KBM-7 (cell line): Measurements from ENCODE around the gene GUCY2F.

Source experiments
- DNase-seq: peaks from one replicate; pipeline ENCODE4 v3.0.0-alpha.2; 2015
- in situ Hi-C: fragments of 300-500 bp; cut with MboI; formaldehyde crosslinking; loops from 2 replicates; pipeline ENCODE4 v1.14.3; 2020; ENCODE audit warnings: low sequenced_read_pairs, low pct_unique_long_range_greater_than_20kb, mixed read lengths

The GUCY2F gene

DNA sequence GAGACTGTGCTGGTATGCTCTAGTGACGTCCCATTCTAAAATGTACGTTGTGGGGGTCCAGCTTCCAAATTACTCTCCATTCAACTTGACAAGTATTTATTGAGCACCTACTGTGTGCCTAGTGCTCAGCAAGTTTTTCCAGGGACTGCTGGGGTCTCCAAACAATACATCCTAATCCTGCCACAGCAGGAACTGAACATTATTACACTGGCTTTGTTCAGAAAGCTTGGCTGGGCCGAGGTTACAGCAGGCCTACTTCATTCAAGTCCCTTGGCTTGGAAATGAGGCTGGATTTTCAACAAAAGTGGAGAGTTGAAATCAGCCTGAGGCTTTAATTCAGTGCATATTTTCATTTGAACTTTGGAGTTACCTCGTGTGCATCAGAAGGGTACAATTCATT, 78.0 kb downstream of the GUCY2F start:
- no peak for DNase-seq
- in situ Hi-C loops = no loop called here

GRCh38 chrX:109399831-109400230, 82.1 kb downstream of the GUCY2F start:
- in situ Hi-C loops = loop anchor here (25.0 kb wide), 1 partner anchor 688 kb away; no protein-coding TSS in a partner anchor
- no peak for DNase-seq

GRCh38 chrX:109398833-109399232, 83.1 kb downstream of the GUCY2F start:
- in situ Hi-C loops = loop anchor here (25.0 kb wide), 1 partner anchor 687 kb away; no protein-coding TSS in a partner anchor
- no peak for DNase-seq

GRCh38 chrX:109398061-109398460, 83.8 kb downstream of the GUCY2F start:
- in situ Hi-C loops = loop anchor here (25.0 kb wide), 1 partner anchor 686 kb away; no protein-coding TSS in a partner anchor
- no peak for DNase-seq

DNA sequence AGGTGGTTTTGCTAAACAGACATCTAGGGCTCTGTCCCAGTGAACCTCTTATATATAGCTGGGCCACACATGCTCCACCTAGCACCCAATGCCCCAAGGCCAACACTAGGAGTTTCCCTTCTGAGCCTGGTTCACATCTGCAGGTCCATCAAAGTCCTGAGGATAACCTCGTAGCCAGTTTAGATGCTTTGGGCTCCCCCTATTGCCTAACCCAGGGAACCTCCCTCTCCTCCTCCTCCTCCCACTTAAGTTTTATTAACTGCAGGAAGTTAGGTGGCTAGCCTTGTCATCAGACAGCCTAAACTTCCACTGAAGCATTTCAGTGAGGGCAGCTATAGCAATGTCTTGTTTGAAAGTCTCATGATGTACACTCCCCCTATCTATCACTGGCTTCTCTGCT, 88.0 kb downstream of the GUCY2F start:
- DNase-seq = peak; percentile 28
- in situ Hi-C loops = loop anchor here (25.0 kb wide), 1 partner anchor 682 kb away; no protein-coding TSS in a partner anchor

DNA sequence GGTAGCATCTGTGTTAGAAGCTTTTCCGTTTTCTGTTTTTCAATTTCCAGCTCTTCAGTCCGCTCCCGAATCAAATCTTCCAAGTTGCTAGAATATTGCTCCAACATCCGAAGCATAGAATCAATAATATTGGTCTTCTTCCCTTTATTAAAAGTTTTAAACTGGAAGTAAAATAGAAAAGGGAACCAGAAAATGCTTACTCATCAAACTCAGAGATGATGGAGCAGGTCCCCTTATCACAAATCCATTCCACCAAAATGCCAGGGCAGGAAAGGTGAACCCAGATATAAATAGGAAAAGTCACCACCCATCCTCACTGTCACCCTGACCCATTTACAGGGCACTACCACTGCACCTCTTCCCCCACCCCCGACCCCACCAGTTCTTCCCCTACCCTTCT, 89.0 kb downstream of the GUCY2F start:
- in situ Hi-C loops = loop anchor here (25.0 kb wide), 1 partner anchor 681 kb away; no protein-coding TSS in a partner anchor

DNA sequence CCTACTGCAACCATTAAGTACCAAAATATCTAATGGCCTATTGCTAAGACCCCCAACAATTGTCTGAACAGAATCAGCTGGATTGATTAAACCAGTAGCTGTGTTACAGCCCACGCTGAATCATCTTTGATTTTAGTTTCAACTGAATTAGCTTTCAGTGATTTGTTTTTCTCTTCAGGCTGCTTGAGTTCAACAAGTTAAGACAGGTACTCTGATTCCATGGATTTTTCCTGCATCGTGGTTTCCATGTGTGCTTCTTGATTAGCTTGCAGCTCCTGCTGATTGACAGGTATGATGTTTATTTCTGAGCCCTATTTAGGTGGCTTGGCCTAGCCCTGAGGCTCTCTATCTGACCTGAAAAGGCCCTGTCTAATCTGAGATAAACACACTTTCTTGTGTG, 91.3 kb downstream of the GUCY2F start:
- in situ Hi-C loops = loop anchor here (25.0 kb wide), 1 partner anchor 678 kb away; no protein-coding TSS in a partner anchor
- DNase-seq = no peak

More for the DNA sequence above, 89.0 kb downstream of the GUCY2F start:
- no peak for DNase-seq

- DNase-seq = no peak
- in situ Hi-C loops = loop anchor here (25.0 kb wide), 1 partner anchor 678 kb away; no protein-coding TSS in a partner anchor
Observed at GRCh38 chrX:109389917-109390316, 92.0 kb downstream of the GUCY2F start.

- in situ Hi-C loops = loop anchor here (25.0 kb wide), 1 partner anchor 672 kb away; no protein-coding TSS in a partner anchor
- peak; percentile 24 for DNase-seq
Observed at GRCh38 chrX:109384699-109385098, 97.2 kb downstream of the GUCY2F start.

DNA sequence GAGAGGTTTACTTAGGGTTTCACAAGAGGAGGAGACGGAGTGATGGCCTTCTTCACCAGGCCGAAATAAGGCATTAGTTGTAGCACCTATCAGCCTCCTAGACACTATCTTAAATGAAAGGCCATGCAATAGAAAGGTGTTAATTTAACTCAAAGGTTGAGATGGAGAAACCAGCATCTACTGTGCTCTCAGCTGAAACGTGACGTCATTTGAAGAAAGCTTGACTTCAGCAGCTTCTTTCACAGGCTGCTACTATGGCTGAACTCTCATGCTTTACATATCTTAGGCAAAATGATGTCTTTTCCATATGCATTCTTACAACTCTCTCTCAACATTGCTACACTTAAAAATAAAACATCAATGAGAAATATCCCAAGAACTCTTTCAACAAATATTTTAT, 99.6 kb downstream of the GUCY2F start:
- in situ Hi-C loops = loop anchor here (25.0 kb wide), 1 partner anchor 670 kb away; no protein-coding TSS in a partner anchor
- DNase-seq = no peak

- no peak for DNase-seq
- in situ Hi-C loops = loop anchor here (25.0 kb wide), 1 partner anchor 666 kb away; no protein-coding TSS in a partner anchor
Observed at GRCh38 chrX:109378281-109378680, 103.6 kb downstream of the GUCY2F start.

DNA sequence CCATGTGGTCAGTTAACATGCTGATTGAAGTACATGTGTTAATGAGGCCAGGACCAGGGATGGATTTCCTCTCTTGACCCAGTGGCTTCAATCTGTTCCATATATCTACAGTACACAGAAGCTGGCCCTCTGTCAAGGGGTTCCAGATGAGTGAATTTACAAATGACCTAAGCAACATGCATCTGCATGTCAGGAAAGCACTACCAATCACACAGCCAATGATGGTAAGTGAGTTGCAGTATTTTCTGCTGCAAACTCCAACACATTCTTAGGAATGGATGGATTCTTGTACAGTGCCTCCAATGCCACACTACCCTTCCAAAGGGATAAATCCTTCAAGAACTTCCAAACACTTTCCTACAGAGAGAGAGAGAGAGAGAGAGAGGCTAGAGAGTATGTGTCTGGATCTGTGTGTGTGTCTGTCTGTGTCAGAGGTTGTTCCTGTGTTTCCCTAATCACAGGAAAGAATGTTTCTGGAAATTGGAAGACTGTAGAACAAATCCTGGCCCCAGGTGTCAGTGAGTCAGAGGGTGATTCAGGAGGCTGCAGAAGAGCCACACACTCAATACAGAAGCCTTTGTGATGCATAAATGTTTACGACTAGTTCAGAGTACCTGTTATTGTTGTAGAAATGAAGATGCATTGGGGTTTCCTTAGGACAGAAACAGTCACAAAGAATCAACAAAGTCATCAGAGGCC, 107.5 kb downstream of the GUCY2F start:
- DNase-seq = no peak
- in situ Hi-C loops = no loop called here

- in situ Hi-C loops = no loop called here
- DNase-seq = no peak
Observed at GRCh38 chrX:109373468-109373867, 108.4 kb downstream of the GUCY2F start.

- DNase-seq = no peak
- in situ Hi-C loops = no loop called here
Observed at GRCh38 chrX:109372716-109373115, 109.2 kb downstream of the GUCY2F start.

DNA sequence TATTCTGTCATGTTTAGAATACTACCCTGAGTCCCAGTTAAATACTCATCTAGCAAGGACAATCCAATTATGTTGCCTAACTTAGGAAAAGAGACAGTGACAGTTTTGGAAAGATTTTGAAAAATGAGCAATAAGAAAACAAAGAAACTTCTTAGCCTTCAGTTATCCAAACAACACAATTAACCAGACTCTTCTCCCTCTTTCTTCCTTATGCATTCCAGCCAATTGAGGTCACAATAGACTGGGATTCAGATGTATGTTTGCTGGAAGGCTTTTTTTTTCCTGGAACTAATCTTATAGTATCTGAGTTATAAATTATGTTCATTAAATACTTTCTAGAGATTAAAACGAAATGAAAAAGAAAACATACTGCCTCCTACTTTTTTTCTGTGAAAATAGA, 109.6 kb downstream of the GUCY2F start:
- in situ Hi-C loops = no loop called here
- DNase-seq = no peak

DNA sequence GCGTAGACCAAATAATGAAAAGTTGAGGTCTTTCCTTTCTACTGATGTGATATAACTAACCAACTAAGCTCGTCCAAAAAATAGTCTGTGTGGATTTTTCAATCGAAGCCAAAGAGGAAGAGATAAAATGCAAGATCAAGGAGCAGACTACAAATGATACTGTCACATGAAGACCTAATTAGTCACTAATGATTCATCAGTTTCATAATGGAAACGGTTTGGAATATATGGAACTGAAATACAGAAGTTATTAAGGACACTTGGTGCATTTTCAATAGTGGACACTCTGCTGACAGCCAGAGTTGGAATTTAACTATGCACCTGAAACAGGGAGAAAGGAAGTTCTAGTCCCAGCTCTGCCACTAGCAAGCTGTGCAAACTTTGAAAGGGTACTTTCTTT, 119.8 kb downstream of the GUCY2F start:
- in situ Hi-C loops = no loop called here
- DNase-seq = no peak

- in situ Hi-C loops = no loop called here
- no peak for DNase-seq
Observed at GRCh38 chrX:109360301-109360700, 121.6 kb downstream of the GUCY2F start.

DNA sequence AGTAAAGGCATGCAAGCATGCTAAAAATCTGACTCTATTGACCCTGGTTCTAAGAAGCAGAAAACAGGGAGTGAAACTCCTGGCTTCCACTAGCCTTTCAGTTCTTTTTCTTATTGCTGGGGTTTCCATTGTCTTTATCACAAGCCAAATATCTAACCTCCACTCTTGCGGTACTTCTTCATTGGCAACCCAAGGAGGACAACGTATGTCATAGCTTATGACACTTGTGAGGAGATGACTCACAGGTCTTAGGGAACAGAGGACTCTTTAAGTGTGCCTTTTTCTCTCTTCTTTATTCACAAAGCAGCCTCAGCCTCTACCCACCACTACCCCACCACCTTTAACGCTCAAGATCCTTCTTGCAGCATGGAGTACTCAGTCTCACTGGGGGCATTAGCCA, 124.2 kb downstream of the GUCY2F start:
- in situ Hi-C loops = no loop called here
- DNase-seq = no peak

- in situ Hi-C loops = no loop called here
Observed at GRCh38 chrX:109356684-109357083, 125.2 kb downstream of the GUCY2F start.

DNA sequence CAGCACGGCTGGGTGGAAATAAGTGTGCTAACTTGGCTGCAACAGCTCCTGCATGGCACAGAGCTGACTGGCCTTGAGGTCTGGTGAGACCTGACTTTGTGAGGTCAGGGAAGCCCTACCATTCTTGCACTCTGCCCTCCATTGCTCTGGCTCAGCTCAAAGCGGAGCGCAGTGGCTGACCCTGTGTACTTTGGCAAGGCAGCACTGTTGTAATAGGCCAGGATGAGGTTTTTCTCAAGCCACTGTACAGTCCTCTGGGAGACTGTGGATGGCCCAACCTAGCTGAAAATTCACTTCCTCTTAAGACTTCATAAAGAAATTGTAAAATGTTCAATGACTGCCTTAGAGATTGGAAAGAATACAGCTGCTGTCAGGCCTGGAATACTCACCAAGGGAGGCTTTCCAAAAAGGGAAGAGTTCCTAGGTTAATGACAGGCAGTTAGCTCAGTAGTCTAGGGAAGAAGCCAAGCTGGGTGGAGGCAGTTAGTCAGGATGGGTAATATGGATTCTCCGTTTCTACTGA, 129.8 kb downstream of the GUCY2F start:
- in situ Hi-C loops = no loop called here
- no peak for DNase-seq

More at GRCh38 chrX:109356684-109357083, 125.2 kb downstream of the GUCY2F start:
- DNase-seq = no peak
